CD4-positive, alpha-beta T cell treated with Interleukin-17A for 4 hours (primary cell): Measurements from ENCODE around the gene WRNIP1.
"Not testable (repeated sequence)": the region's sequence is repeated elsewhere in the genome, so short reads cannot be mapped to it uniquely, and the experiment has no call there.

Experiments
- DNase-seq: peaks from one replicate; pipeline ENCODE4 v3.0.0-alpha.2; 2020; ENCODE audit warnings: mixed read lengths

The WRNIP1 gene

DNA sequence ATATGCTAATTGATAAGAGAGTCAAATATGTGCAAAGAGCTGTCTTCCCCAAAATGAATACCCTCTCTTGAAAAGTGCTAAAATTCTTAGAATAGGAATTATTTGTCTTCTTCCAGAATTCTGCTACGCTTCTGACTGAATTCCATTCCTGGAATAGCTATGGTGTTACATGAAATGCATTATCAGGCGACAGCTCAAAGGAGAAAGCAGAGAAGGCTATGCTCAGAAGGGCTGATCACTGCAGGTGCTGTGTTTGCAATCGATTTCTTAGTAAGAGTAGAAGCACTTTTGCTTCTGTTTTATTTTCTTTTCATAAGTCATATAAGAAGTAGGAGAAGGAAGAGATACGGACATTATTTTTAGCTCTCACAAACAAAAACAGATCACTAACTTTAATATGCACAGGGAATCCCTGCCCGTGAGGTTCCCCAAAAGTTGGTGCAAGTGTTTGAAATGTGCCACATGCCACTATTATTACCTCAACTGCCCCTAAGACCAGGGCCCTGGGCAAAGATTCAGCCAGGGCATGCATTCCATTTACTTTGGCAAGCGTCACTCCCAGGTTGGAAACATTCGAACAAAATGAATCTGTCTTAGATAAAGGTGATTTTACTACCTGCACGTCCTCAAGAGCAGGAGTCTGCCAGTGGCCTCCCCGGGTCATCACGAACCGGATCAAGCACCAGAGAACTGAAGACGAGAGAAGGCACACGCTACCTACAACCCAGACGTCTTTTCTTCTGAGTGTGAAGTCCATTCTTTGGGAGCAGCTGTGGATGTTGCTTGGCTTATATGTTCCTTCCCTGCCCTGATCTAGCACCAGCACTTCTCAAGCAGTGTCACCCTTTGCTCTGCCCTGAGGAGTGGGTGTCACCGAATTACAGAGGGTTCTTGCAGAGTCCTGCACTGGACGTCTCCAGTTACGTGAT is 21.6 kb upstream of the WRNIP1 start:
- no peak for DNase-seq

- no peak for DNase-seq
Measured at GRCh38 chr6:2744209-2744771, 20.9 kb upstream of the WRNIP1 start.

GRCh38 chr6:2744778-2745177 is 20.4 kb upstream of the WRNIP1 start:
- DNase-seq: no peak

DNA sequence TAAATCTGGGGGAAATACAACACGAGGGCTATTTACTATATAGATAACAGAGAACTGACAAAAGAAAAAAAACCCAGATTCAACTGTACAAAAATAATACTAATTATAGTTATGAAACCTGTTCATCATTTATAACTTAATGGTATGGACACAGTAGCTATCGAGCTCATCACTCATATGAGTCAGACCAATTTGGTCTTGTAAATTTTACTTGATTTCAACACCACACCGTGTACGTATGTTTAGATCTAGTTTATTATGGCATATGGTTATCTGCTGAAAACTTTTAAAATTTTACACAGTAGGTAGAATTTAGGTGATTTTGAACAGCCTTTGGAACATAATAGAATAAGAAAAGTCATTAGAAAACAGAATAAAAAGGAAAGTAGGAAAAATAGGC is 19.9 kb upstream of the WRNIP1 start:
- no peak for DNase-seq

- DNase-seq: no peak
Measured at GRCh38 chr6:2746557-2747061, 18.6 kb upstream of the WRNIP1 start.

GRCh38 chr6:2748183-2748582 is 17.0 kb upstream of the WRNIP1 start:
- DNase-seq: no peak

- peak; percentile 80 for DNase-seq
Measured at GRCh38 chr6:2749969-2750600, 15.1 kb upstream of the WRNIP1 start.

- DNase-seq: no peak
Measured at GRCh38 chr6:2750832-2751231, 14.4 kb upstream of the WRNIP1 start, which contains the start of gene MYLK4. Gene MYLK4, minus strand, starts transcription at chr6:2750922. Its CDS starts 1,628 bp downstream, at chr6:2749294.

DNA sequence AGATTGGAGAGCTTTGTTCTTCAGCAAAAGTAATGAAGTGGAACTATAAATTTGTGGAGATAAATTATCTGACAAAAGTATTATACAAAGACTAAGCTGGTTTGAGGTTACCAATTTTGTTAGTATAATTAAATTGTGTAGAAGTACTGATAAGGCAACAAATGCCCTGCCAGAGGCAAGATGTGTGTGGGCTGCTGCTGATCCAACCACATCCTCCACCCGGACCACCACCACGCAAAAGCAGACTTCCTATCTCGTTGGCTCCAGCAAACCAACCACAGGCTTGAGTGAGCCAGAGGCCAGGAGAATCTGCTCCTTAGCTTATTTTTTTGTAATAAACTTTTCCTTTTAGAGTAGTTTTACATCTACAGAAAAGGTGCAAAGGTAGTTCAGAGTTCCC is 13.3 kb upstream of the WRNIP1 start:
- DNase-seq: no peak

GRCh38 chr6:2752477-2753109 is 12.6 kb upstream of the WRNIP1 start:
- DNase-seq: no peak

DNA sequence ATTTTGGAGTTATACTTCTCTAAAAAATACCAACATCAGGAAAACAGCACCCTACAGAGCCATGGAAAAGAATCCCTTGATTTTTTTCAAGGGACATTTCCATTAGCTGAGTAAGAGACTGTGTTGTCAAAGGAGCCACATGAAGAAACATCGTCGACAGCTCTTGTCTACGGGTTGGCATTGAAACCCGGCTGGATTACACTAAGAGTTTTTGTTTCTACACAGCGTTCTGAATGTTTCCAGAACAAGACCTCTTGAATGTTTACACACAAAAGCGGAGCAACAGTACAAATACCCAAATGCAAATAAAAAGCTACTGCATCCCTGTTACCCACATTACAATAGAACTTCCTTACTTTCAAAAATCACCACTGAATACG is 12.1 kb upstream of the WRNIP1 start:
- no peak for DNase-seq

- no peak for DNase-seq
Measured at GRCh38 chr6:2753743-2754142, 11.4 kb upstream of the WRNIP1 start.

GRCh38 chr6:2754393-2754792 is 10.8 kb upstream of the WRNIP1 start:
- no peak for DNase-seq

GRCh38 chr6:2754911-2755310 is 10.3 kb upstream of the WRNIP1 start:
- no peak for DNase-seq

DNA sequence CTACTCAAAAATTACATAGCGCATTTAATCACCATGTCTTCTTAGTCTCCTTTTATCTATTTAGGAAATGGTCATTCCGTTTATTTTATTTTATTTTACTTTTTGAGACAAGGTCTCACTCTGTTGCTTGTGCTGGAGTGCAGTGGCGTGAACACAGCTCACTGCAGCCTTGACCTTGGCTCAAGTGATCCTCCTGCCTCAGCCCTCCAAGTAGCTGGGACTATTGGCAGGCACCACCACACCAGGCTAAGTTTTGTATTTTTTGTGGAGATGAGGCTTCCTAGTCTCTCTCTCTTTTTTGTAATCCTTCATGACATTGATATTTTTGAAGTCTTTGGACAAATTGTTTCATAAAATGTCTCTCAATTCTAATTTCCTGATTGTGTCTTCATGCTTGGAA is 9.7 kb upstream of the WRNIP1 start:
- DNase-seq: no peak

DNA sequence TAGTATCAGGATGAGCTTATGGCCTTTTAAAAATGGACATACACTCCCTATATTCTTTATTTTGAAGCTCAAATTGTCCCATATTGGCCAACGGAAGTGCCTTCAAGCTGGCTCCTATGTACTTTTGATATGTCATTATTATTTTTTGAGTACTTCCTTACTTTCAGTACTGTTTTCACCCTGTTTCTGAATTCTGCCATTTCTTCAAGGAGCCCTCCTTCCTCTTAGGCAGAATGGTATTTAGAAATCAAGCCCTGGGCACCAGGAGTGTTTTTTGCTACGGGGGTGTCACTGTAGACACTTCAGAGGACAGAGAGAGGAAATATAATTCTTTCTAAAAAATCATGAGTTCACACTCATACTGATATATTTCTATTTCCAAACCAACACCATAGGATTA is 9.0 kb upstream of the WRNIP1 start:
- DNase-seq: no peak

DNA sequence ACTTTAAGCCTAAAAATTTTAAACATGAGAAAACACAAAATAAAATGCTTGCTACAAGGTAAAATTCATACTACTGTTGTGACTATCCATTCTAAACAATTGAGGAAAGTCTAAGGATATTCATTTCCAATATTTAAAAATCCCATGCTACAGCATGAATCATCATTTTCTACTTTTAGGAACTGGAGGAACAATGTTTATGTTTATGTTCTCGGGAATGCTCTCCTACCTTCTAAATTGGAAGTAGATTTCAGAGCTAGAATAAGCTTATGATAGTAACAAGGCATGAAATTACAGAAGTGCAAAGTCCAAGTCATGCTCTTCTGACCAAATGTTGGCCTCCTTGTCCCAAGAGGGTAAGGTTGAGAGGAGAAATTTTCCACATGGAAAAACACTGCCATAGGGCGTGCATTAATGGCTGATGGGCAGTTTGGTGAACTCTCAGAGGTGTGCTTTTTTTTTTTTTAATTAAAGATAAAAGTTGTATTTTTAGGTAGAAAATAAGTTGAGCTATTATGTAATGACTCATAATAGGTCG is 8.4 kb upstream of the WRNIP1 start:
- no peak for DNase-seq

GRCh38 chr6:2758980-2759379 is 6.2 kb upstream of the WRNIP1 start:
- DNase-seq: no peak

- DNase-seq: peak; percentile 20
Measured at GRCh38 chr6:2760882-2761842, 4.0 kb upstream of the WRNIP1 start.

DNA sequence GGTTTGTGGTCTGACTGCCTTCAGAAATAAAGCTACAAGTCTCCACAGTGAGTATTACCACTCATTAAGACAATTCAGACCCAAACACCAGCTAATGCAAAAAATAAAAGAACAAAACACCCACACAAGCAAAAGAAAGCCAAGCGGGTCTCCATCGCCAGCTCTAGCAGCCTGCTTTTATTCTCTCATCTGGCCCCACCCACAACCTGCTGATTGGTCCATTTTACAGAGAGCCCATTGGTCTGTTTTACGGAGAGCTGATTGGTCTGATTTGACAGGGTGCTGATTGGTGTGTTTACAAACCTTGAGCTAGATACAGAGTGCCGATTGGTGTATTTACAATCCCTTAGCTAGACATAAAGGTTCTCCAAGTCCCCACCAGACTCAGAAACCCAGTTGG is 2.3 kb upstream of the WRNIP1 start:
- DNase-seq: not testable (repeated sequence)

DNA sequence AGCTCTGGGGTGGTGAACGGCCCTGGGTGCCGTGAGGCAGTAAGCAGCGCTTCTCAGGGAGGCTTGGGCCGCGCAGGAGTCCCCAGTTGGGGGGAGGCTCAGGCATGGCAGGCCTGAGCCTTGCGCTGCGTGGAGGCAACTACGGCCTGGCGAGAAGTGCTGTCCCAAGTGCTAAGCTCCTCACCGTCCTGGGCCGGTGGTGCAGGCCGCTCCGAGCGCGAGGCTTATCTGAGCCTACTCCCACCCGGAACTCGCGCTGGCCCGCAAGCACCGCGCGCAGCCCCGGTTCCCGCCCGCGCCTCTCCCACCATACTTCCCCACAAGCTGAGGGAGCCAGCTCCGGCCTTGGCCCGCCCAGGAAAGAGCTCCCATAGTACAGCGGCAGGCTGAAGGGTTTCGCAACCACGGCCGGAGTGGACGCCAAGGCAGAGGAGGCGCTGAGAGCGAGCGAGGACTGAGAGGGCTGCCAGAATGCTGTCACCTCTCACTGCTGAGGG is 1.8 kb upstream of the WRNIP1 start:
- no peak for DNase-seq
